MG63 (cell line): Measurements from ENCODE around the gene HS6ST1. TPM values are rescaled to one million over a fixed set of nuclear protein-coding genes. Genes with fewer than 3 reads are reported as not detected.

Experiments used
- DNase-seq: peaks from one replicate; pipeline ENCODE4 v3.0.0-alpha.2; 2020
- H3K27me3 ChIP-seq: fragments of 250-450 bp; sonication (Bioruptor Pico); 2 replicates; pipeline ENCODE4 v1.5.1; 2020; ENCODE audit warnings: mild to moderate bottlenecking, moderate library complexity
- H3K36me3 ChIP-seq: fragments of 250-450 bp; sonication (Bioruptor Pico); 2 replicates; pipeline ENCODE4 v1.5.1; 2020; ENCODE audit warnings: mild to moderate bottlenecking, moderate library complexity
- H3K4me3 ChIP-seq: fragments of 250-450 bp; sonication (Bioruptor Pico); 2 replicates; pipeline ENCODE4 v1.5.1; 2020; ENCODE audit warnings: mild to moderate bottlenecking, moderate library complexity
- H3K9me3 ChIP-seq: fragments of 250-450 bp; sonication (Bioruptor Pico); 2 replicates; pipeline ENCODE4 v1.5.1; 2020; ENCODE audit warnings: mild to moderate bottlenecking, moderate library complexity
- total RNA-seq: library from RNA; depleted of rRNA; stranded (reverse); fragments of >200 nt; shearing (Covaris generic); gene quantifications from 2 replicates; pipeline ENCODE4 v1.2.3, GENCODE V29; 2014; ENCODE audit warnings: low replicate concordance

The HS6ST1 gene
- total RNA-seq, 1 experiment from 2014 or later, result 32.5 TPM

DNA sequence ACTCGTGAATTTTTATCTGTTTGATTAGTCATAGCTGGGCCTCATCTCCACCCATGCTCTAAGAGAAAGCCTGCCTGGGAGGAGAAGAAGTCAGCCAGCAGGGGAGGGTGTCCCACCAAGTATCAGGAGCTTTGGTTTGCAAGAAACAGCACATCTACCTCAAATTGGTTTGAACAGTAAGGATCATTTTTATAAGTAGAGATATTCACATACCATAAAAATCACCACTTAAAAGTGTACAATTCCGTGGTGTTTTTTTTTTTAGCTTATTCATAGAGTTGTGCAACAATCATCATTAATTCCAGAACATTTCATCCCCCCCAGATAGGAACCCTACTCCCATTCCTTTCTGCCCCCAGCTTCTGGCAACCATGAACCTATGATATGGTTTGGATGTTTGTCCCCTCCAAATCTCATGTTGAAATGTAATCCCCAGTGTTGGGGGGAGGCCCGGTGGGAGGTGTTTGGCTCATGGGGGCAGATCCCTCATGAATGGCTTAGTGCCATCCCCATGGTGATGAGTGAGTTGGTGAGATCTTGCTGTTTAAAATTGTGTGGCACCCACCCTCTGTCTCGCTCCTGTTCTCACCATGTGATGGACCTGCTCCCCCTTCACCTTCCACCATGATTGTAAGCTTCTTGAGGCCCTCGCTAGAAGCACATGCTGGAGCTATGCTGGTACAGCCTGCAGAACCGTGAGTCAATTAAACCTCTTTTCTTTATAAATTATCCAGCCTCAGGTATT is 36.2 kb upstream of the HS6ST1 start:
- Histone ChIP-seq H3K36me3 (no peaks in the 10 kb centered on the region), H3K27me3 (no peaks in the 10 kb centered on the region), H3K9me3 (peaks cover 2% of the 10 kb centered on the region; the same call in 1 of the 2 replicates), H3K4me3 (no peak overlapping the region)
- DNase-seq, result no peak

DNA sequence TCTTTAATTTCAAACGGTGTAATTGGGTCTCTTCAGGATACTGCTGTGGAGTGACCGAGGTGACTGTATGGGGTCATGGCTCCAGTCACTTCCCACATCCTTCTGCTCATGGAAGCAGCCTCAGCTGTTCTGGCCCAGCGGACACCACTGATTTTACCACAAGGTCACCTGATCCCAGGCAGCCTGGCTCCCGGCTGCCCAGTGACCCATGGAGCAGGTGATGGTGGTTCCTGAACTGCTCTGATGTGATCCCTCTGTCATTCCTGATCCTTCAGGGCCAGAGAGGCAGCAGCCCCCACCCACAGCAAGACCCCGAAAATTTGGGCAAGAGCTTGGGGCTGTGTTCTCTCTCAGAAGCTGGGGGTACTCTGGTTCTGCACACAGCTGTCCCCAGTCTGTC is 35.5 kb upstream of the HS6ST1 start:
- Histone ChIP-seq H3K36me3 (no peaks in the 10 kb centered on the region), H3K9me3 (peaks cover 2% of the 10 kb centered on the region; the same call in 1 of the 2 replicates), H3K4me3 (no peak overlapping the region), H3K27me3 (no peaks in the 10 kb centered on the region)
- no peak for DNase-seq

DNA sequence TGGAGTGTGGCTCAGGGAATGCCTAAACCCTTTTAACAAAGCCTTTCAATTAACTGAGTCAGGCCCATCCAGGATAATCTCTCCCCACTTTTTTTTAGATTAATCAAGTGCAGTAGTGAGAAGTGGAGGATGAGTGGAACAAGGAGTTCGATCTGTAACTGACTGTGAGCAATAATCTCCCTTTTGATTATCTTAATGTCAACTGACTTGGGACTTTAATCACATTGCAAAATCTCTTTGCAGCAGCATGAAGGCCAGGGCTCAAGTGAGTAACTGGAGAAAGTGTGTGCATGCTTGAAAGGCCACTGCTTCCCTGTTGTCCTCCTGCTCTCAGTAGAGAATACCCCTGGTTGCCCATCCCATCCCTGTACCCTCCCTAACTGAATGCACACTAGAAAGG is 32.1 kb upstream of the HS6ST1 start:
- Histone ChIP-seq H3K27me3 (no peaks in the 10 kb centered on the region), H3K4me3 (no peak overlapping the region), H3K9me3 (peaks cover 2% of the 10 kb centered on the region; the same call in 1 of the 2 replicates), H3K36me3 (no peaks in the 10 kb centered on the region)
- no peak for DNase-seq

DNA sequence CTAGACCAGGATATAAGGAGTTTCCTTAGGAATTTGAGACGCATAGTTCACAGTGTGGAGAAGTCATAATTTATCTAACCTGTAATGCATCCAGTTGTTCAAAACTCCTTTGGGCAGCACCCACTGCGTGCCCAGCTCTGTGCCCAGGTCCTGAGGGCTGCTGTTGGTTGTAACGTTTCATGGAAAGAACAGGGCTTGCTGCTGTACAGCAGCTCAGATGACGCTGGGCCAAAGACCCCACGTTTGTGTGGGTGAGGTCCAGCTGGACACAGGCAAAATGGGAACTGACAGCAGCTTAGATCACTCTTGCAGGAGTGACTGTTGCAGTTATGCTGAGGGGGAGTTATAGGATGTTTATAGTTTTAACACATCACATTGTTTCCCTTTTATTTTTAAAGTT is 30.0 kb upstream of the HS6ST1 start:
- H3K4me3 ChIP-seq, result no peak overlapping the region
- no peaks in the 10 kb centered on the region for H3K36me3 ChIP-seq
- H3K27me3 ChIP-seq, result no peaks in the 10 kb centered on the region
- DNase-seq, result no peak
- peaks cover 2% of the 10 kb centered on the region; the same call in 1 of the 2 replicates for H3K9me3 ChIP-seq

DNA sequence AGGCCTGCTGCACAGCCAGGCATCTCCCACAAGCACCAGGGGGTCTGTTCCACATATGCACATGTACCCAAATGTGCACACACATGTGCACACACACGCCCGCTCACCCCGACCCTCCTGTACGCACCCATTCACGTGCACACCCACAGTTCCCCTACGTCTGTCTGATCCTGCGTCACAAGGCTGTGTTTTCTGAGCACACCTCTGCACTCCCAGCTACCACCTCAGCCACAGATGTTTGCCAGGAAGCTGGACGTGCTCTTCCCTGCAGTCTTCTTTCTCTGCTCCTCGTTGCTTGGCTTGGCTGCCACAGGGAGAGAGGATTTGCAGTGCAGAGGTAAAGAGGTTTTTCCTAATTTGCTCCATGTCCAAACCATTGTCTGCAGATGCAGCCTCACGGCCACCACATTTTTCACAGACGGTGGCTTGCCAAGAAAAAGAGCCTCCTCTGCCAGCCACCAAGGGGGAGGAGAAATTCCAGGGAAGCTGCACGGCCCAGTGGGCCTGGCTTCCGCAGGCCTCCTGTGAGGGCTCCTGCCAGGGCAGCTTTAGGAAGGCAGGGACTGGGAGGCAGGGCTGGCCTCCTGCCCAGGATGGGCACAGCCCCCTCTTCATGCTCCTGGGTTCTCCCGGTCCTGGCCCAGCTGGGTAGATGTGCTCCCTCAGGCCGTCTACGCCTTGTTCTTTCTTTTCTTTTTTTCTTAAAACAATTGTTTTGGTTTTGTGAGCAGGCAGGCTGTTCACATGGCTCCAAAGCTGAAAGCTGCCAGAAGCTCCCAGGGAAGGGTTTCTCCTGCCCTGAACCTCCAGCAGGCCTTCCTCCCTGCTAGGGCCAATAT is 29.3 kb upstream of the HS6ST1 start:
- Histone ChIP-seq H3K9me3 (peaks cover 2% of the 10 kb centered on the region; the same call in 1 of the 2 replicates), H3K4me3 (no peak overlapping the region), H3K27me3 (no peaks in the 10 kb centered on the region), H3K36me3 (no peaks in the 10 kb centered on the region)
- DNase-seq, result peak; percentile 94

- H3K27me3 ChIP-seq, result no peaks in the 10 kb centered on the region
- H3K4me3 ChIP-seq, result no peak overlapping the region
- H3K36me3 ChIP-seq, result no peaks in the 10 kb centered on the region
- DNase-seq, result no peak
- H3K9me3 ChIP-seq, result peaks cover 2% of the 10 kb centered on the region; the same call in 1 of the 2 replicates
These were observed 28.5 kb upstream of the HS6ST1 start for GRCh38 chr2:128347171-128347558.

GRCh38 chr2:128346291-128347170 is 27.9 kb upstream of the HS6ST1 start:
- H3K4me3 ChIP-seq, result no peak overlapping the region
- H3K36me3 ChIP-seq, result no peaks in the 10 kb centered on the region
- no peaks in the 10 kb centered on the region; the same call in 1 of the 2 replicates for H3K9me3 ChIP-seq
- H3K27me3 ChIP-seq, result no peaks in the 10 kb centered on the region
- no peak for DNase-seq

- H3K36me3 ChIP-seq, result no peaks in the 10 kb centered on the region
- DNase-seq, result no peak
- no peak overlapping the region for H3K4me3 ChIP-seq
- no peaks in the 10 kb centered on the region for H3K27me3 ChIP-seq
- H3K9me3 ChIP-seq, result no peaks in the 10 kb centered on the region; the same call in 1 of the 2 replicates
These were observed 26.9 kb upstream of the HS6ST1 start for GRCh38 chr2:128345436-128346165.

- Histone ChIP-seq H3K36me3 (no peaks in the 10 kb centered on the region), H3K27me3 (no peaks in the 10 kb centered on the region), H3K9me3 (no peaks in the 10 kb centered on the region; the same call in 1 of the 2 replicates), H3K4me3 (no peak overlapping the region)
- DNase-seq, result no peak
These were observed 25.4 kb upstream of the HS6ST1 start for GRCh38 chr2:128344101-128344500.

- DNase-seq, result no peak
- Histone ChIP-seq H3K36me3 (no peaks in the 10 kb centered on the region), H3K4me3 (no peak overlapping the region), H3K27me3 (no peaks in the 10 kb centered on the region), H3K9me3 (no peaks in the 10 kb centered on the region; the same call in none of the 2 replicates)
These were observed 24.8 kb upstream of the HS6ST1 start for GRCh38 chr2:128343459-128343858.

DNA sequence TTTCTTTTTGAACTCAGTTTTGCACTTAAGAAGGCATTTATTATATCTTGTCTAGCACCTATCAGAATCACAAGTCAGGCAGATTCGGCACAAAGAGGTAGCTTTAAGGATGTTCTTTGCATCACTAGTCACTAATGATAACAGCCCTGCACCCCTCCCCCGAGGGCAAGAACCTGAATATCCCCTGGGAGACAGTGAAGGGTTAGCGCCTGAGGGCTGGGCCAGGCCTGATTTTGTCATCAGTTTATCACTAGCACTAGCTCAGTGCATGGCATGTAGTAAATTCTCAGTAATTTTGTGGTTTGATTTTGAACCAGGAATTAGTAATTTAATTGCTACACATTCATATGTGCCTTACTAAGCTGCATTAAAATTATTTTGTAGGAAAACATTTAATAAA is 23.9 kb upstream of the HS6ST1 start:
- DNase-seq, result no peak
- Histone ChIP-seq H3K27me3 (no peaks in the 10 kb centered on the region), H3K9me3 (no peaks in the 10 kb centered on the region; the same call in none of the 2 replicates), H3K36me3 (no peaks in the 10 kb centered on the region), H3K4me3 (no peak overlapping the region)

DNA sequence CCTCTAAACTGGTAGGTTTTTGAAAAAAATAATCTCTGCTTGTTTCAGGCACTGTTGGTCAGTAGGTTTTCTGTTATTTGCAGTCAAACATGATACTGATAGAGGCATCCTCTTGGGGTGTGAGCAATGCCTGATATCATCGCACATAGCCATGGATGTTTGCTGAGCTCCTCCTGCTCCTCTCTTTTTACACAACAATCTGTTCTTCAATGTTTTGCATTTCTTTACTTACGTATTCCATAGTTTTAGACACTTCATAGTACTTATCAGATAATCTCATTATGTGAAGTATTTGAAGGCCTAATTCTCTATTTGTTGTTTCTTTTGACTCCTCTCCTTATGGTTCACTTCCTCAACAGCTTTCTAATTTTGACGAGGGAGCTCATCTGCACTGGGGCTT is 23.0 kb upstream of the HS6ST1 start:
- Histone ChIP-seq H3K36me3 (no peaks in the 10 kb centered on the region), H3K9me3 (peaks cover 5% of the 10 kb centered on the region), H3K27me3 (no peaks in the 10 kb centered on the region), H3K4me3 (no peak overlapping the region)
- DNase-seq, result no peak

- Histone ChIP-seq H3K36me3 (no peaks in the 10 kb centered on the region), H3K4me3 (no peak overlapping the region), H3K9me3 (peaks cover 21% of the 10 kb centered on the region), H3K27me3 (no peaks in the 10 kb centered on the region)
- DNase-seq, result no peak
These were observed 13.5 kb upstream of the HS6ST1 start for GRCh38 chr2:128332091-128332634.

DNA sequence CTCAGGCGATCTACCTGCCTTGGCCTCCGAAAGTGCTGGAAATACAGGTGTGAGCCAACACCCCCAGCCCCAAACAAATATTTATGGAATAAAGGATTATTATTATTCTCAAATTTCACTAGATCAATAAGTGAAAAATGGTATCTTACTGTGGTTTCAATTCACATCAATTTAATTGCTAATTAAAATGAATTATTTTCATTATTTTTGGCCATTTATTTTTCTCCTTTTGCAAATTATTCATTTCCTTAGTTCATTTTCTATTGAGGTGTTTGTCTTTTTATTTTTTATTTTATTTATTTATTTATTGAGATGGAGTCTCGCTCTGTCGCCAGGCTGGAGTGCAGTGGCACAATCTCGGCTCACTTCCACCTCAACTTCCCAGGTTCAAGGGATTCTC is 11.9 kb upstream of the HS6ST1 start:
- Histone ChIP-seq H3K9me3 (peaks cover 11% of the 10 kb centered on the region; the same call in 1 of the 2 replicates), H3K36me3 (no peaks in the 10 kb centered on the region), H3K4me3 (no peak overlapping the region), H3K27me3 (no peaks in the 10 kb centered on the region)
- no peak for DNase-seq

DNA sequence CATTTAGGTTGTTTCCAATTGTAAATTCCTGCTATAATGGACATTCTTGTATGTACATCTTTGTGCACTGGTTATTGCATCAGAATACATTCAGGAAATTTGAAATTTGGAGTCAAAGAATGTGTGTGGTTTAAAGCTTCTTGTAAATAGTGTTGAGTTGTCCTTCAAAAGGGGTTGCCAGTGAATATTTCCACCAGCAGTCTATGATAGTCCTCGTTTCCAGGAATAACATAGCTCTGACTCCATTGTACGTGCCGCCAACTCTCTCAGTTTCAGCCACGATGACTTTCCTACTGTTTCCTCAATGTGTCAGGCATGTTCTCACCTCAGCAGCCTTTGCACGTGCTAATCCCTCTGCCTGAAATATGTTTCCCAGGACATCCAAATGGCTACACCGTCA is 10.9 kb upstream of the HS6ST1 start:
- peak; percentile 59 for DNase-seq
- Histone ChIP-seq H3K36me3 (no peaks in the 10 kb centered on the region), H3K9me3 (peaks cover 11% of the 10 kb centered on the region; the same call in 1 of the 2 replicates)

More for the DNA sequence above, 10.9 kb upstream of the HS6ST1 start:
- Histone ChIP-seq H3K27me3 (no peaks in the 10 kb centered on the region), H3K4me3 (no peak overlapping the region)
